CD4-positive, alpha-beta T cell (primary cell): ENCODE data around the gene ELL3. TPM values are rescaled to one million over a fixed set of nuclear protein-coding genes. Genes with fewer than 3 reads are reported as not detected.
A peak's percentile ranks its signal among the peaks of the same experiment; 100 is the strongest.
"Not testable (repeated sequence)": the region's sequence is repeated elsewhere in the genome, so short reads cannot be mapped to it uniquely, and the experiment has no call there.

Experiments
- ATAC-seq: fragments of 200-7000 bp; cut with Tn5 transposase; one replicate; pipeline ENCODE4 v1.10.0; 2022; ENCODE audit warnings: mild to moderate bottlenecking; ENCODE audit not compliant: poor library complexity
- CTCF ChIA-PET: fragments of 350-600 bp; sonication (Branson Sonifier 250); formaldehyde crosslinking; loops from one replicate; lab custom pipeline; 2021; ENCODE audit warnings: antibody characterized with exemption, inconsistent platforms; lab: Charles Lee
- POLR2A ChIA-PET: fragments of 350-600 bp; sonication (Branson Sonifier 250); formaldehyde crosslinking; loops from one replicate; lab custom pipeline; 2021; ENCODE audit warnings: antibody characterized with exemption, inconsistent platforms; lab: Charles Lee
- DNase-seq, 14 experiments: peaks; one replicate each; pipeline ENCODE4 v3.0.0-alpha.2; 2013 to 2020; ENCODE audit warnings: mixed read lengths in 2 of 14
- H3K27ac ChIP-seq, 2 donors: one replicate each; pipeline versions ENCODE4 v1.5.1 to v1.7.0; 2013; ENCODE audit warnings: low read length in 2 of 2, low read depth in 1 of 2, mild to moderate bottlenecking in 1 of 2
- H3K27me3 ChIP-seq, 2 experiments: 1 replicate in 1 of 2; 2 replicates in 1 of 2; pipeline versions ENCODE4 v1.6.1 to v1.7.0; 2013; ENCODE audit warnings: low read length in 2 of 2, control low read depth in 1 of 2, mild to moderate bottlenecking in 1 of 2, moderate library complexity in 1 of 2; ENCODE audit not compliant: insufficient read depth in 2 of 2, control insufficient read depth in 1 of 2
- H3K36me3 ChIP-seq: one replicate; pipeline ENCODE4 v1.6.1; 2013; ENCODE audit warnings: low read length, control low read depth; ENCODE audit not compliant: insufficient read depth
- H3K4me1 ChIP-seq: one replicate; pipeline ENCODE4 v1.6.1; 2013; ENCODE audit warnings: low read length, control low read depth; ENCODE audit not compliant: insufficient read depth
- H3K4me3 ChIP-seq: one replicate; pipeline ENCODE4 v1.5.1; 2013; ENCODE audit warnings: mild to moderate bottlenecking, low read length, moderate library complexity
- H3K9me3 ChIP-seq, 2 experiments: 1 replicate in 1 of 2; 2 replicates in 1 of 2; pipeline versions ENCODE4 v1.6.1 to v1.7.0; 2013; ENCODE audit warnings: low read length in 2 of 2, mild to moderate bottlenecking in 2 of 2, control low read depth in 1 of 2, moderate library complexity in 1 of 2; ENCODE audit not compliant: control insufficient read depth in 1 of 2, insufficient read depth in 1 of 2
- H3K27ac Mint-ChIP-seq: one replicate; pipeline ENCODE4 v1.8.0; 2020; ENCODE audit warnings: mixed read lengths
- H3K27me3 Mint-ChIP-seq: one replicate; pipeline ENCODE4 v1.8.0; 2021; ENCODE audit warnings: mixed read lengths
- H3K36me3 Mint-ChIP-seq: one replicate; pipeline ENCODE4 v1.8.0; 2021; ENCODE audit warnings: low read depth, mixed read lengths
- H3K4me1 Mint-ChIP-seq: one replicate; pipeline ENCODE4 v1.8.0; 2021; ENCODE audit warnings: low read depth, mixed read lengths
- H3K4me3 Mint-ChIP-seq: one replicate; pipeline ENCODE4 v1.8.0; 2020; ENCODE audit warnings: mild to moderate bottlenecking, mixed read lengths
- H3K9me3 Mint-ChIP-seq: one replicate; pipeline ENCODE4 v1.8.0; 2020; ENCODE audit warnings: mixed read lengths
- intact Hi-C, 2 experiments: fragments of 100-400 bp; cut with DNase I in 1 of 2; cut with micrococcal nuclease in 1 of 2; formaldehyde crosslinking; loops; one replicate each; pipeline versions ENCODE4 v1.15.1 to v1.9.0; 2023 to 2025; cut with DNase I, micrococcal nuclease
- total RNA-seq, 174 experiments: library from RNA in 2 of 174; stranded (reverse) in 2 of 174; gene quantifications; one replicate each; pipeline ENCODE4 v1.2.3 and lab custom pipeline; 2021 to 2026
- TF ChIP-seq, protein P1 (sequence below): fragments of 200-600 bp; IDR thresholded peaks from one replicate; pipeline ENCODE4 v1.8.0; 2022; ENCODE audit warnings: antibody characterized with exemption, mild to moderate bottlenecking

The ELL3 gene
- total RNA-seq, 2 experiments from 2014 or later = 1.1 to 2.3 TPM

DNA sequence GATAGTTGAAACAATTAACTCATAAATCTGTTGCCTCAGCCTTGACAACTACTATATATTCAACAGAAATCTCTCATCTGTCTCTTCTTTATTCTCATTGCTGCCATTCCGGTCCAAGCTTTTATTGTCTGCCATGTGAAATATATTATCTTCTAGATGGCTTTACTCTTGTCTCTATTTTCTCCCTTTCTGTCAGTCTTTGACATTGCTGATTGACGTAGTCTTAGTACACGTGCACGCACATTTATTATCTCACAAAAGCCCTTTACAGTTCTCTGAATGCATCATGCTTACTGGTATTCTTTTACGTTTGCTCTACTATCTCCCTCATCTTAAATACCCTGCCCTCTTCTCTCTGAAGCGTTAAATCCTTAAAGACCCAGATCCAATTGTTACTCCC is 24.9 kb downstream of the ELL3 start:
- POLR2A ChIA-PET = interaction anchor here (1.0 kb wide), 1 partner anchor 25 kb away, joined by 5 read pairs; the partner anchor contains the start of gene ELL3
- H3K36me3 Mint-ChIP-seq = peaks cover 56% of the 10 kb centered on the region
- H3K4me1 ChIP-seq = peaks cover 48% of the 10 kb centered on the region

DNA sequence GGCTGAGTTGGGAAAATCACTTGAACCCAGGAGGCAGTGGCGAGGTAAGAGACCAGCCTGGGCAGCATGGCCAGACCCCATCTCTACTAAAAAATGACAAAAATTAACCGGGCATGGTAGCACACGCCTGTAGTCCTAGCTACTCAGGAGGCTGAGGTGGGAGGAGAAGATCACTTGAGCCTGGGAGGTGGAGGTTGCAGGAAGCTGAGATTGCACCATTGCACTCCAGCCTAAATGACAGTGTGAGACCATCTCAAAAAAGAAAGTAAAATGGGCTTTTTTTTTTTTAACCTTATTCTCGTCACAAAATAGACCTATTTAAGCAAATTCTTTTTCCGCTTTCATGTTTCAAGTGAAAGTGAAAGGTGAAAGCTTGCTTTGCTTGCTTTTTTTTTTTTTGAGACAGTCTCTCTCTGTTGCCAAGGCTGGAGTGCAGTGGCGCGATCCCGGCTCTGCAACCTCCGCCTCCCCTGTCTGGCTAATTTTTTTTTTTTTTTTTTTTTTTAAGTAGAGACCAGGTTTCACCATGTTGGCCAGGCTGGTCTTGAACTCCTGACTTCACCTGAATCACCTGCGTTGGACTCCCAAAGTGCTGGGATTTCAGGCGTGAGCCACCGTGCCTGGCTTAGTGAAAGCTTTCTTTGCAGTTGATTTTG is 26.9 kb downstream of the ELL3 start:
- H3K9me3 ChIP-seq = no peaks in the 10 kb centered on the region
- intact Hi-C loops = loop anchor here (2.0 kb wide), 2 partner anchors 25 to 27 kb away; partner anchors contain the start of gene ELL3 (in 1 of the 2)
- peaks cover 65% of the 10 kb centered on the region for H3K4me1 Mint-ChIP-seq
- H3K27me3 Mint-ChIP-seq = no peaks in the 10 kb centered on the region
- H3K36me3 ChIP-seq = peaks cover 38% of the 10 kb centered on the region
- peak overlapping the region; percentile 23 to 53 for H3K27ac ChIP-seq
- H3K4me1 ChIP-seq = peaks cover 53% of the 10 kb centered on the region
- H3K9me3 Mint-ChIP-seq = no peaks in the 10 kb centered on the region
- peak; percentile 56 for ATAC-seq
- H3K27ac Mint-ChIP-seq = peak overlapping the region; percentile 90
- DNase-seq = peak in 11 of 14 experiments; percentile 5 to 89 (median 29)
- TF ChIP-seq, protein P1, sequence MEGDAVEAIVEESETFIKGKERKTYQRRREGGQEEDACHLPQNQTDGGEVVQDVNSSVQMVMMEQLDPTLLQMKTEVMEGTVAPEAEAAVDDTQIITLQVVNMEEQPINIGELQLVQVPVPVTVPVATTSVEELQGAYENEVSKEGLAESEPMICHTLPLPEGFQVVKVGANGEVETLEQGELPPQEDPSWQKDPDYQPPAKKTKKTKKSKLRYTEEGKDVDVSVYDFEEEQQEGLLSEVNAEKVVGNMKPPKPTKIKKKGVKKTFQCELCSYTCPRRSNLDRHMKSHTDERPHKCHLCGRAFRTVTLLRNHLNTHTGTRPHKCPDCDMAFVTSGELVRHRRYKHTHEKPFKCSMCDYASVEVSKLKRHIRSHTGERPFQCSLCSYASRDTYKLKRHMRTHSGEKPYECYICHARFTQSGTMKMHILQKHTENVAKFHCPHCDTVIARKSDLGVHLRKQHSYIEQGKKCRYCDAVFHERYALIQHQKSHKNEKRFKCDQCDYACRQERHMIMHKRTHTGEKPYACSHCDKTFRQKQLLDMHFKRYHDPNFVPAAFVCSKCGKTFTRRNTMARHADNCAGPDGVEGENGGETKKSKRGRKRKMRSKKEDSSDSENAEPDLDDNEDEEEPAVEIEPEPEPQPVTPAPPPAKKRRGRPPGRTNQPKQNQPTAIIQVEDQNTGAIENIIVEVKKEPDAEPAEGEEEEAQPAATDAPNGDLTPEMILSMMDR = no peak
- CTCF ChIA-PET = interaction anchor here (0.5 to 1.7 kb wide), 6 partner anchors 16 to 27 kb away, joined by 3 to 6 read pairs (median 4); partner anchors contain the start of gene ELL3
- H3K4me3 ChIP-seq = peak overlapping the region; percentile 51
- peak overlapping the region; percentile 86 for H3K4me3 Mint-ChIP-seq
- no peaks in the 10 kb centered on the region for H3K27me3 ChIP-seq
- H3K36me3 Mint-ChIP-seq = peaks cover 41% of the 10 kb centered on the region
- POLR2A ChIA-PET = interaction anchor here (0.8 to 1.7 kb wide), 7 partner anchors 21 to 205 kb away, joined by 3 to 10 read pairs (median 6); partner anchors contain the start of genes ELL3, HYPK, MFAP1 and SERF2

More for the DNA sequence above, 24.9 kb downstream of the ELL3 start:
- H3K36me3 ChIP-seq = peaks cover 58% of the 10 kb centered on the region
- intact Hi-C loops = loop anchor here (2.0 kb wide), 2 partner anchors 23 to 25 kb away; partner anchors contain the start of gene ELL3 (in 1 of the 2)
- TF ChIP-seq, protein P1 = no peak
- no peaks in the 10 kb centered on the region for H3K27me3 ChIP-seq
- ATAC-seq (no peak), DNase-seq (no peak)
- CTCF ChIA-PET = no interaction called here
- peak overlapping the region; percentile 90 for H3K27ac Mint-ChIP-seq
- no peaks in the 10 kb centered on the region for H3K9me3 ChIP-seq
- H3K27ac ChIP-seq = no peak overlapping the region
- peaks cover 65% of the 10 kb centered on the region for H3K4me1 Mint-ChIP-seq
- H3K4me3 ChIP-seq = no peak overlapping the region
- no peaks in the 10 kb centered on the region for H3K9me3 Mint-ChIP-seq
- H3K27me3 Mint-ChIP-seq = no peaks in the 10 kb centered on the region
- peak overlapping the region; percentile 44 for H3K4me3 Mint-ChIP-seq

DNA sequence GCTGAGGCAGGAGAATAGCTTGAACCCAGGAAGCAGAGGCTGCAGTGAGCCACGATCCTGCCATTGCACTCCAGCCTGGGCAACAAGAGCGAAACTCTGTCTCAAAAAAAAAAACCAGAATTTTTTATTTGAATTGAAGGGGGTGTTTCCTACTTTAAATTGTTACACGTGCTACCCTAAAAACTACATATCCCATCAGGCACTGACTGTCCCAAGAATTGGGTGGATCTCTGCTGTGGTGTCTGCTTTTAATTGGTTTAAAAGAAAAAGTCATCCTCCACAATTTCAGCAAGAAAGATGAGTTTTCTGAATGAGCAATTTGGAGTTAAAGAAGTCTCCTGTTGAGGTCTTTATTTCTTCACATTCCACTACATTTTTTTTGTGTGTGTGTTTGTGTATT is 28.4 kb downstream of the ELL3 start:
- H3K27me3 Mint-ChIP-seq = no peaks in the 10 kb centered on the region
- H3K4me3 Mint-ChIP-seq = peak overlapping the region; percentile 92
- Histone ChIP-seq H3K36me3 (peaks cover 24% of the 10 kb centered on the region), H3K27me3 (no peaks in the 10 kb centered on the region), H3K4me1 (peaks cover 50% of the 10 kb centered on the region), H3K9me3 (no peaks in the 10 kb centered on the region), H3K27ac (no peak overlapping the region), H3K4me3 (peak overlapping the region; percentile 22)
- ATAC-seq = peak; percentile 44
- DNase-seq = peak in 4 of 14 experiments; percentile 17 to 74 (median 66)
- POLR2A ChIA-PET = interaction anchor here (0.9 kb wide), 1 partner anchor 29 kb away, joined by 5 read pairs; the partner anchor contains the start of gene ELL3
- peaks cover 61% of the 10 kb centered on the region for H3K4me1 Mint-ChIP-seq
- peak overlapping the region; percentile 94 for H3K27ac Mint-ChIP-seq
- no peaks in the 10 kb centered on the region for H3K9me3 Mint-ChIP-seq
- H3K36me3 Mint-ChIP-seq = peaks cover 29% of the 10 kb centered on the region
- CTCF ChIA-PET = no interaction called here
- intact Hi-C loops = no loop called here
- TF ChIP-seq, protein P1 = no peak

DNA sequence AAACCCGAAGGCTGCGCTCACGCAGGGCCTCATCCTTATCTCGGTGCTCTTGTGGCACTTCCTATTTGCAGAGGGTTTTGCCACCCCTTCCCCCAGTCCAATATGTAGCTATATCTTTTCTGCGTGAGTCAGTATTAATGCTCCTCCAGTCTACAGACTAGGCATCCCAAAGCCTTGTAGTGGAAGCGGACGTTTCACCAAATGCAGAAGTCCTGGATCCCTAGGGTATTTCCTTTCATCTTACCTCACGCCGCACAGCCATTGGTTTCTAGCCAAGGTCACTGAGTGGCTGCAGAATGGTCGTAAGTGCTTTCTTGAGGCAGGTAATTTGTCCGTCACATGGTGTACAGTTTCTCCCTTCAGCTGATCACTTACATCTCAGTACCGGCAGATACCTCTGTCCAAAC is 29.9 kb downstream of the ELL3 start:
- H3K27me3 Mint-ChIP-seq, H3K36me3 ChIP-seq, H3K9me3 Mint-ChIP-seq, H3K27me3 ChIP-seq, H3K9me3 ChIP-seq: not testable (repeated sequence)
- Histone ChIP-seq H3K27ac (peak overlapping the region; percentile 89 to 93), H3K4me1 (peaks cover 42% of the 10 kb centered on the region), H3K4me3 (peak overlapping the region; percentile 84)
- Mint-ChIP-seq H3K36me3 (peaks cover 15% of the 10 kb centered on the region), H3K4me3 (peak overlapping the region; percentile 92), H3K4me1 (peaks cover 47% of the 10 kb centered on the region), H3K27ac (peak overlapping the region; percentile 94)
- ChIA-PET POLR2A (interaction anchor here (0.9 to 2.0 kb wide), 3 partner anchors 45 to 78 kb away, joined by 4 to 10 read pairs (median 8); partner anchors contain the start of genes HYPK, MFAP1, SERF2 and SERINC4), CTCF (interaction anchor here (0.6 kb wide), 1 partner anchor 896 kb away, joined by 3 read pairs; no protein-coding TSS in a partner anchor)
- intact Hi-C loops = loop anchor here in 1 of 2 experiments (1.0 kb wide), 1 partner anchor 44 kb away; no protein-coding TSS in a partner anchor
- peak in 4 of 14 experiments; percentile 21 to 68 (median 58) for DNase-seq
- peak; percentile 40 for ATAC-seq
